Measurements from ENCODE around the gene OR10A2.
"Not testable (repeated sequence)": the region's sequence is repeated elsewhere in the genome, so short reads cannot be mapped to it uniquely, and the experiment has no call there.

OR10A2 gene

DNA sequence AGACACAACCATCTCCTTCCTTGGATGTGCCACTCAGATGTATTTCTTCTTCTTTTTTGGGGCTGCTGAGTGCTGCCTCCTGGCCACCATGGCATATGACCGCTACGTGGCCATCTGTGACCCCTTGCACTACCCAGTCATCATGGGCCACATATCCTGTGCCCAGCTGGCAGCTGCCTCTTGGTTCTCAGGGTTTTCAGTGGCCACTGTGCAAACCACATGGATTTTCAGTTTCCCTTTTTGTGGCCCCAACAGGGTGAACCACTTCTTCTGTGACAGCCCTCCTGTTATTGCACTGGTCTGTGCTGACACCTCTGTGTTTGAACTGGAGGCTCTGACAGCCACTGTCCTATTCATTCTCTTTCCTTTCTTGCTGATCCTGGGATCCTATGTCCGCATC is 14.1 kb downstream of the OR10A2 start:
- FAIRE-seq: no peak
- no peak for DNase-seq (ENCODE audit: insufficient read length, low spot score)

DNA sequence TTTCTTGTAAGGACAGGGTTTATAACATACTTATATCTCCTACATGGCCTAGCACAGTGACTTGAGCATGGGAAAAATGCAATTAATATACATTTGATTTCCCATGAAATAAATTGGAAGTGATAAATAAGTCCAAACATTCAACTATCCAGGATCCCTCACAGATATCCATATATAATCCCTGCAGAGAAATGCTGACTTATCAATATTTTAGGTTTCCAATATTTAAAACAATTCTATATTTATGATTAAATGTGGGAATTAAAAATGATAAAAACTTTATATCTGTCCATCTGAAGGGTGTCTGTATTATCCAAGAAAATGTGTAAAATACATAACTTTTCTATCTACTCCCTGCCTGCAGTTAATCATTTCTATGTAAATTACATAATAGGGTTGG is 19.9 kb downstream of the OR10A2 start:
- FAIRE-seq: no peak

DNA sequence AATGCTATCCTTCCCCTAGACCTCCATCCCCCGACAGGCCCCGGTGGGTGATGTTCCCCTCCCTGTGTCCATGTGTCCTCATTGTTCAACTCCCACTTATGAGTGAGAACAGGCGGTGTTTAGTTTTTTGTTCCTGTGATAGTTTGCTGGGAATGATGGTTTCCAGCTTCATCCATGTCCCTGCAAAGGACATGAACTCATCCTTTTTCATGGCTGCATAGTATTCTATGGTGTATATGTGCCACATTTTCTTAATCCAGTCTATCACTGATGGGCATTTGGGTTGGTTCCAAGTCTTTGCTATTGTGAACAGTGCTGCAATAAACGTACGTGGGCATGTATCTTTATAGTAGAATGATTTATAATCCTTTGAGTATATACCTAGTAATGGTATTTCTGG is 24.9 kb downstream of the OR10A2 start:
- FAIRE-seq; DNase-seq (ENCODE audit: insufficient read length, low spot score): not testable (repeated sequence)

More for the DNA sequence above, 19.9 kb downstream of the OR10A2 start:
- no peak for DNase-seq (ENCODE audit: insufficient read length, low spot score)

DNA sequence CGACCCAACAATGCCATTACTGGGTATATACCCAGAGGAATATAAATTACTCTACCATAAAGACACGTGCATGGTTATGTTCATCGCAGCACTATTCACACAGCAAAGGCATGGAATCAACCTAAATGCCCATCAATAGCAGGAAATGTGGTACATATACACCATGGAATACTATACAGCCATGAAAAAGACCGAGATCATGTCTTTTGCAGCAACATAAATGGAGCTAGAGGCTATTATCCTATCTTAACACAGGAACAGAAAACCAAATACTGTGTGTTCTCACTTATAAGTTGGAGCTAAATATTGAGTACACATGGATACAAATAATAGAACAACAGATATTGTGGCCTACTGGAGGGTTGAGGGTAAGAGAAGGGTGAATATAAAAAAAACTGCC is 26.0 kb downstream of the OR10A2 start:
- FAIRE-seq: no peak
- no peak for DNase-seq (ENCODE audit: insufficient read length, low spot score)

DNA sequence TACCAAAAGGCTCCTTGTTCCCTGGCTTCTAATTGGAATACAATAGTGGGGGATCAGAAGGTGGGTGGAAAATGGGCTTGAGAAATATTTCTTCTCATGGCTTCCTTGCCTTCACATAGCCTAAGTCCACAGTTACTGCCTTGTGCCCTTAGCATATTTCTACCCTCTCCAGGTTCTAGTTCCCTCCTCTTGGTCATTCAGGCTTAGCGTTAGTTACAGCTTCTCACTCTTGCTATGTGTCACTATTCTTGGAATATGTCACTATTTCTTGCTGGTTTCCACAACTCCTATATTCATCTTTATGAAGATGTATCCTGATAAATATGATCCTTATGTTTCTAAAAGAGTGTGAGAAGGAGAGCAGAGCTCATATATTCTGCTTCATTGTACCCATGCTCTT is 27.0 kb downstream of the OR10A2 start:
- DNase-seq (ENCODE audit: insufficient read length, low spot score): no peak
- FAIRE-seq: no peak

DNA sequence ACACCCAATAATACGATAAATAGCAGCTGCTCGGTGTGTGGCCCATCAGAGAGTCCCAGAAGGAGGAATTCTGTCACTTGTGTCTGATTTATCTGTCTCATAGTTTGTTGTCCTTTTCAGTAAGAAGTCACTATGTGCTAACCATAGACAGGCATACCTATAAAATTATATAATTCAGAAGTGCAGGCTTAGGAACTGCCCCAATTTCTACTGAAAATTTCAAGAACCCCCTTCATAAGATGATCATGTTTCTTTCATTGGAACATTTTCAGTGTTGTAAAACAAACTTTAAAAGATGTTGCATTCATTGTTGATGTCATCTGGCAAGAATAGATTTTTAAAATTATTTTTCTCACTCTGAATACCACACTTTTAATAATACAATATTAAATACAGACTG is 29.5 kb downstream of the OR10A2 start, which contains the start of gene OR2D2:
TSS of gene OR2D2 (minus strand) at position 101 of the 400 bp plus-strand sequence. CDS start at position 101, 0 bp downstream.
- no peak for FAIRE-seq
- no peak for DNase-seq (ENCODE audit: insufficient read length, low spot score)

DNA sequence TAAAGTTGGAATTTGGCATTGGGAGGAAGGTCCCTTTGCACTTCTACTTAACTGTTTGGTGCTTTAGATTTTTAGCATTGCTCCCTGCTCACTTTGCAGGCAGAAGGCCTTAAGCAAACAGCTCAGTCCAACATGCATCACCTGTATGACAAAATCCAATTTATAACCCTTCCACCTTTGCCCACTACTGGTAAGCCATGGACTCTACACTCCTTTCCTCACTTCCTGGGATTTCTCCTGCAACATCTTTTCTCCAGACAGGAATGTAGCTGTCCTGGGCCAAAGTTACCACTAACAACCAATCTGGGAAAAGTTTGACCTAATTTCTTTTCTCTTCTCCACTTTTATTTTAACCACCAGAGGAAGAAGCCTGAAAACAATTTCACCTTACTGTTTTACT is 31.2 kb downstream of the OR10A2 start:
- no peak for FAIRE-seq
- DNase-seq (ENCODE audit: insufficient read length, low spot score): no peak

DNA sequence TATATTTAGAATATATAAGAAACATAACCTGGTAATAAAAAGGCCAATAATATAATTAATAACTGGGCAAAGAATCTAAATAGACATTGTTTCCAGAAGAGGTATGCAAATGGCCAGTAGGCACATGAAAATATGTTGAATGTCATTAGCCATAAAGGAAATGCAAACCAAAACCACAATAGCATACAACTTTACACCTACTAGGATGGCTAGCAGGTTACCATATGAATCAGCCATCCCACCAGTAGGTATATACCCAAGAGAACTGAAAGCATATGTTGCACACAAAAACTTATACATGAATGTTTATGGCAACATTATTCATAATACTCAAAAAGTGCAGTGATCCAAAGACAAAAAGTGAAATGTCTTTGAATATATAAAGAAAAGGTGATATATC is 32.2 kb downstream of the OR10A2 start:
- FAIRE-seq (no peak), DNase-seq (ENCODE audit: insufficient read length, low spot score) (no peak)

DNA sequence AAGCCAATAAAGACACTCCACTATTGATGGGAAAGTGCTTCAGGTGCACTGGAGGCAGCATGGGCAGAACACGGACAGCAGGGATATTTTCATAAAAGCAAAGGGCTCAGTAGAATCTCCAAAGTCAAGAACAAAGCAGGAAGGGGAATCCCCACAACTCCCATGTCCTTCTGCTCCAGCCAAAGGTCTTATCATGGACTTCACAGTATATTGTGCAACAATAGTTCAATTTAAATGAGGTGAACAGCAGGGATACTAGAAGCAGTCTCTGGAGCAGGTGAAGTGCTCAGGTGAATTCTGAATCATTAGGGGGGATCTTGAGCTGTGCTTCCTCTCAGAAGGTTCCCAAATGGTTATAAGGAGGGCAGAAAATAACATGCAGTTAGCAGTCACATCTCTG is 36.1 kb downstream of the OR10A2 start:
- FAIRE-seq (no peak), DNase-seq (ENCODE audit: insufficient read length, low spot score) (no peak)

DNA sequence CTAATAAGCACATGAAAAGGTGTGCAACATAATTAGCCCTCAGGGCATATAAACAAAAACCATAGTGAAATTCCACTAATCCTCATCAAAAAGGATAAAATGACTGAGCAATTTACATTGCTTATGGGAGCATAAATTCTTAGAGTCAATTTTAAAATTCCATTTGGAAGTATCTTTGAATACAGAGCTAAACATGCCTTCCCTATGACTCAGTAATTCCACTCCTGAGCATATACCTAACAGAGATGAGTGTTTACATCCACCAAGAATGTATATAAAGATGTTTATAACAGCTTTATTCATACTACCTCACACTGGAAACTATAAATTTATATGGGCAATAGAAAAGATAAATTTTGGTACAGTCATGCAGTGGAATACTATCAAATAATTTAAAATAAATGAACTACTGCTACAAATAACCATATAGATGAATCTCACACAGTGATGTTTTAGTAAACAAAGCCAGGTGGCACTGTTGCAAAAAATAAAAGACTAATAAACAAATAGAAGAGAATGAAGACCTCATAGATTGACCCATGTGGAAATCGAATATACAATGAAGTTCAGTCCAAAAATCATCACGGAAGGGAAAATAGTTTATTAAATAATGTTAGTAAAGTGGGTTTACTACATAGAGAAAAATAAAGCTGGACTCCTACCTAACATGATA is 37.6 kb downstream of the OR10A2 start:
- DNase-seq (ENCODE audit: insufficient read length, low spot score) (no peak), FAIRE-seq (no peak)

DNA sequence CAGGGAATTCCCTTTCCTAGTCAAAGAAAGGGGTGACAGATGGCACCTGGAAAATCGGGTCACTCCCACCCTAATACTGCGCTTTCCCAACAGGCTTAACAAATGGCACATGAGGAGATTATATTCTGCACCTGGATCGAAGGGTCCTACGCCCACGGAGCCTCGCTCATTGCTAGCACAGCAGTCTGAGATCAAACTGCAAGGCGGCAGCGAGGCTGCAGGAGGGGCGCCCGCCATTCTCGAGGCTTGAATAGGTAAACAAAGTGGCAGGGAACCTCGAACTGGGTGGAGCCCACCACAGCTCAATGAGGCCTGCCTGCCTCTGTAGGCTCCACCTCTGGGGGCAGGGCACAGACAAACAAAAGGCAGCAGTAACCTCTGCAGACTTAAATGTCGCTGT is 41.9 kb downstream of the OR10A2 start:
- FAIRE-seq; DNase-seq (ENCODE audit: insufficient read length, low spot score): not testable (repeated sequence)

DNA sequence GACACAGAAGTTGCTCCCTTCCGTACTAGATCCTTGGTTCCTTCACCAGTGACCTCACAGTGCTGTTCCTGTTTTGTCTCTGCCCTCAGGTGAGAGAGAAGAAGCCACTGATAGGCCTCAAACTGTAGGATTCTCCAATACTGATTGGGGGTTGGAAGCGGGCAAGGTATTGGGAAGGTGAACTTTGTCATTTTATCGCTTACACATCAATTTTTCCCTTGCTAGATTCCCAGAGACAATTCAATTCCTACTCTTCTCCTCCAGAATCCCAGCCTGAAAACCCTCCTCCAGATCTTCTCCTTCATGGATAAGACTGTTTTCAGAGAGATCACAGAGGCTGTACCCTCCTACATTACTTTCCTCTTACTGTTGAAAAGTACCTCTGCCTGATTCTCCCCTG is 48.5 kb downstream of the OR10A2 start:
- no peak for FAIRE-seq
- no peak for DNase-seq (ENCODE audit: insufficient read length, low spot score)

DNA sequence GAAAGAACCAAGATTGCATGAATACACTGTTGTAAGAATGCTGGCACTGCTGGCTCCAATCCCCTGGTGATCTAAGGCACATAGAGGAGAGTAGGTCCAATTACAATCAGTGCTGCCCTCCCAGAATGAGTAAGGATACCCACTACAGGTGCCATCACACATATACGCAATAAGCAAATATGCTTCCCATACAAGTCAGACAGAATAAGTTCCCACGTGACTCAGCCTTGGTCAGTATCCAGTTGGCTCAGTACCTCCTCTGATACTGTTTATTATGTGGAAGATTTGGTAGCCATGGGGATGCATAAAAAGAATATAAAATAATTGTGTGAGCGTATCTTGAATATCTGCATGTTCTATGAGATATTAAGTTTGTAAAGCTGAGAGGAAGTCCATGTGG is 49.1 kb downstream of the OR10A2 start:
- FAIRE-seq: no peak
- DNase-seq (ENCODE audit: insufficient read length, low spot score): no peak

DNA sequence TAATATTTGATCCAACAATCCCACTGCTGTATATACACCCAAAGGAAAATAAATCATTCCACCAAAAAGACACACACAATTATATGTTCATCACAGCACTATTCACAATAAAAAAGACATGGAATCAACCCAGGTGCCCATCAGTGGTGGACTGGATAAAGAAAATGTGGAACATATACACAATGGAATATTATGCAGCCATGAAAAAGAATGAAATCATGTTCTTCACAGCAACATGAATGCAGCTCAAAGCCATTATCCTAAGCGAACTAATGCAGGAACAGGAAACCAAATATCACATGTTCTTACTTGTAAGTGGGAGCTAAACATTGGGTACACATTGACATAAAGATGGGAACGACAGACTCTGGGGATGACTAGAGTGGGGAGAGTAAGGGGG is 56.8 kb downstream of the OR10A2 start:
- no peak for DNase-seq (ENCODE audit: insufficient read length, low spot score)
- no peak for FAIRE-seq

DNA sequence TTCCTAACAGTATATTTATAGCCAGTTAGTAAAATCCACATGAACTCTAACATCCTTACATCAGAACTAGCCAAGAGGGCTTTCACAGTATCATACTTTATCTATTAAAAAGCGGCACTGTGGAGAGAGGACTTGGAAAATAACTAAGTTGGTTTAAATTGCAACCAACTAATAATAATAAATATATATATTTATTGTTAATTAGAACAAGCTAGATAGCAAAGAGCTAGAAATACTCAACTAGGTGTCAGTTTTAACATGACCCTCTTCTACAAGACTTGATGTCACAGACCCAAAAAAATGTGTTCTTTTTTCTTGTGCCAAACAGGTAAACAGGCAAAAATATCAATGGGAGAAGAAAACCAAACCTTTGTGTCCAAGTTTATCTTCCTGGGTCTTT is 57.8 kb downstream of the OR10A2 start, which contains the start of gene OR2D3:
TSS of gene OR2D3 (plus strand) at position 301 of the 400 bp plus-strand sequence. CDS start at position 301, 0 bp downstream.
- FAIRE-seq (no peak), DNase-seq (ENCODE audit: insufficient read length, low spot score) (no peak)

Data from HTR-8/SVneo (cell line).